DOHH2 (cell line): Measurements from ENCODE around the gene SLC7A11.

Source experiments
- H3F3A ChIP-seq: fragments of 200-600 bp; sonication (generic), shearing (Covaris generic); 2 replicates; pipeline ENCODE4 v1.6.0; 2016; ENCODE audit warnings: antibody characterized with exemption, mild to moderate bottlenecking; ENCODE audit not compliant: control insufficient read depth, insufficient read depth
- H3K27ac ChIP-seq: fragments of 200-600 bp; sonication (generic); 2 replicates; pipeline ENCODE4 v1.5.1; 2014; ENCODE audit warnings: low read depth, mild to moderate bottlenecking, low read length, moderate library complexity
- H3K27me3 ChIP-seq: fragments of 200-600 bp; sonication (generic); 2 replicates; pipeline ENCODE4 v1.6.1; 2014; ENCODE audit warnings: mild to moderate bottlenecking, low read length, mixed read lengths; ENCODE audit not compliant: control insufficient read depth
- H3K36me3 ChIP-seq: fragments of 200-600 bp; sonication (generic); 2 replicates; pipeline ENCODE4 v1.6.1; 2014; ENCODE audit warnings: mild to moderate bottlenecking, low read length, moderate library complexity, mixed read lengths; ENCODE audit not compliant: control insufficient read depth
- H3K4me1 ChIP-seq: fragments of 200-600 bp; sonication (generic); 2 replicates; pipeline ENCODE4 v1.6.1; 2014; ENCODE audit warnings: mild to moderate bottlenecking, low read length, mixed read lengths; ENCODE audit not compliant: control insufficient read depth
- H3K4me2 ChIP-seq: fragments of 200-600 bp; sonication (generic); 2 replicates; pipeline ENCODE4 v1.6.0; 2014; ENCODE audit warnings: mild to moderate bottlenecking, low read length, moderate library complexity
- H3K4me3 ChIP-seq: fragments of 200-600 bp; sonication (generic); 2 replicates; pipeline ENCODE4 v1.5.1; 2014; ENCODE audit warnings: mild to moderate bottlenecking, low read length, mixed read lengths
- H3K79me2 ChIP-seq: fragments of 200-600 bp; sonication (generic); 2 replicates; pipeline ENCODE4 v1.6.1; 2014; ENCODE audit warnings: mild to moderate bottlenecking, low read length, mixed read lengths; ENCODE audit not compliant: control insufficient read depth
- H3K9me2 ChIP-seq: fragments of 200-600 bp; sonication (generic); replicated peaks from 2 replicates; pipeline ENCODE4 v1.6.1; 2014; ENCODE audit warnings: mild to moderate bottlenecking, low read length, mixed read lengths; ENCODE audit not compliant: control insufficient read depth
- H3K9me3 ChIP-seq: fragments of 200-600 bp; sonication (generic); 2 replicates; pipeline ENCODE4 v1.6.1; 2014; ENCODE audit warnings: antibody characterized with exemption, low read length, mixed read lengths; ENCODE audit not compliant: control insufficient read depth, insufficient read depth
- H4K20me1 ChIP-seq: fragments of 200-600 bp; sonication (generic); 2 replicates; pipeline ENCODE4 v1.6.0; 2014; ENCODE audit warnings: low read depth, mild to moderate bottlenecking, antibody characterized with exemption, low read length, moderate library complexity; ENCODE audit not compliant: control insufficient read depth, insufficient read depth
- CTCF ChIP-seq: fragments of 200-600 bp; sonication (generic); IDR thresholded peaks from one replicate; pipeline ENCODE4 v1.5.1; 2014; ENCODE audit warnings: antibody characterized with exemption, mild to moderate bottlenecking, low read depth, low read length; ENCODE audit not compliant: poor library complexity, severe bottlenecking
- EZH2phosphoT487 ChIP-seq: fragments of 200-600 bp; sonication (generic); IDR thresholded peaks from 2 replicates; pipeline ENCODE4 v1.6.1; 2017; ENCODE audit warnings: borderline replicate concordance, mild to moderate bottlenecking, antibody characterized with exemption, low read length, moderate library complexity, mixed read lengths

Gene SLC7A11

GRCh38 chr4:138235419-138235952 is 6.7 kb downstream of the SLC7A11 start:
- peaks cover 6% of the 10 kb centered on the region; the same call in 1 of the 2 replicates for H3K4me1 ChIP-seq
- no peak overlapping the region for H3K27ac ChIP-seq
- no peaks in the 10 kb centered on the region for H4K20me1 ChIP-seq
- H3K79me2 ChIP-seq = no peaks in the 10 kb centered on the region
- no peak overlapping the region for H3K4me3 ChIP-seq
- TF ChIP-seq CTCF (no peak), EZH2phosphoT487 (no peak)
- H3K27me3 ChIP-seq = no peaks in the 10 kb centered on the region
- no peaks in the 10 kb centered on the region for H3K9me3 ChIP-seq
- H3K36me3 ChIP-seq = no peaks in the 10 kb centered on the region
- no peaks in the 10 kb centered on the region for H3K9me2 ChIP-seq
- no peaks in the 10 kb centered on the region for H3F3A ChIP-seq
- no peak overlapping the region for H3K4me2 ChIP-seq

GRCh38 chr4:138234248-138234647 is 7.9 kb downstream of the SLC7A11 start:
- Histone ChIP-seq H3F3A (no peaks in the 10 kb centered on the region), H3K27me3 (no peaks in the 10 kb centered on the region), H3K27ac (no peak overlapping the region), H3K4me2 (no peak overlapping the region), H3K79me2 (no peaks in the 10 kb centered on the region), H3K4me3 (no peak overlapping the region), H4K20me1 (no peaks in the 10 kb centered on the region), H3K4me1 (peaks cover 6% of the 10 kb centered on the region; the same call in 1 of the 2 replicates), H3K36me3 (no peaks in the 10 kb centered on the region), H3K9me3 (no peaks in the 10 kb centered on the region), H3K9me2 (no peaks in the 10 kb centered on the region)
- no peak for TF ChIP-seq EZH2phosphoT487
- no peak for TF ChIP-seq CTCF

- Histone ChIP-seq H3K4me2 (no peak overlapping the region), H3K27me3 (no peaks in the 10 kb centered on the region)
Measured at GRCh38 chr4:138233313-138234034, 8.7 kb downstream of the SLC7A11 start.

More at GRCh38 chr4:138233313-138234034, 8.7 kb downstream of the SLC7A11 start:
- H3K36me3 ChIP-seq = no peaks in the 10 kb centered on the region
- H3K9me3 ChIP-seq = no peaks in the 10 kb centered on the region
- H4K20me1 ChIP-seq = no peaks in the 10 kb centered on the region
- TF ChIP-seq EZH2phosphoT487 (no peak), CTCF (no peak)
- H3K27ac ChIP-seq = no peak overlapping the region
- H3K4me3 ChIP-seq = no peak overlapping the region
- no peaks in the 10 kb centered on the region for H3K9me2 ChIP-seq
- H3K4me1 ChIP-seq = peaks cover 6% of the 10 kb centered on the region; the same call in 1 of the 2 replicates
- no peaks in the 10 kb centered on the region for H3F3A ChIP-seq
- no peaks in the 10 kb centered on the region for H3K79me2 ChIP-seq
